ENCODE results near the gene FCN2.

The FCN2 gene

DNA sequence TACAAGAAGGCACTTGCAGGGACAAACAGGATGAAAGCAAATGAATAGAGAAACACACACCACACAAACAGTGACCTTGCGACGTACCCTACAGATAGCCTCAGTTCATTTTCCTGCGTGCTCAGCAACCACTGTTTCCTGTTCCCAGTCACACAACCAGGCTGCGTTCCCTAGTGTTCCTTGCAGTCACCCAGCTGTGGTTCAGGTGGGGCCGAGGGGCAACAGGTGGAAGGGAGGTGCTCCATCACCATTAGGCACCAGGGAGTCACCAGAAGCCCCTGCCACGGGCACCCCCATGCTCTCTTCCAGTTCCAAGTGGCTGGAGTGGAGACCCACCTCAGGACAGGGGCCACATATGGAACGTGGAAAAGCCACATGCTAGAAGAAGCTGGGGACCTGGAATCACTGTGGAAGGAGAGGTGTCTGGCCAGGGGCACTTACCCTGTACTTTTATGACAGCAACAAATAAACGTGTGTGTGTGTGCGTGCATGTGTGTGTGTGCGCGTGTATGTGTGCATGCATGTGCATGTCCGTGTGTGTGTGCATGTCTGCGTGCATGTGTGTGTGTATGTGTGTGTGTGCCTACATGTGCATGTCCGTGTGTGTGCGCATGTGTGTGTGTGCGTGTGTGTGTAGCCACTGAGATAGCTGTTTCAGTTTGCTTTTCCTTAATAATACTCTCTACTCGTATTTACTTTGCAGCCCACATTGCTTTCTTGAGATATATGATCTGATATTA is 18.8 kb upstream of the FCN2 start:
- H2AK5ac ChIP-seq (ENCODE audit: low read length): no peak overlapping the region
- no peak overlapping the region for H3K4me2 ChIP-seq (ENCODE audit: low read length)
- no peaks in the 10 kb centered on the region for H3K79me1 ChIP-seq (ENCODE audit: low read length)
- H3K4me3 ChIP-seq (ENCODE audit: low read depth, low read length): peak overlapping the region; percentile 38
- no peak overlapping the region for H3K14ac ChIP-seq (ENCODE audit: low read length)
- WGBS (ENCODE audit: extremely low coverage, insufficient coverage, insufficient read length): no CpG with 5 or more reads among the region's 17 CpGs
- no peak overlapping the region for H3K18ac ChIP-seq (ENCODE audit: low read length)
- no peak for DNase-seq
- no peaks in the 10 kb centered on the region for H3K4me1 ChIP-seq (ENCODE audit: control insufficient read depth in 1 of 2, insufficient read depth in 2 of 2, low read length in 2 of 2)
- H3K9ac ChIP-seq (ENCODE audit: low read length): no peak overlapping the region
- peaks cover 10% of the 10 kb centered on the region for H3K9me3 ChIP-seq (ENCODE audit: insufficient read depth, low read depth, low read length)
- H3K27ac ChIP-seq (ENCODE audit: low read depth, low read length): no peak overlapping the region
- H2AFZ ChIP-seq (ENCODE audit: insufficient read depth, low read length, poor library complexity): no peak overlapping the region
- H3K23ac ChIP-seq (ENCODE audit: low read length): no peak overlapping the region
- no peak overlapping the region for H4K12ac ChIP-seq (ENCODE audit: low read depth, low read length)
- H4K91ac ChIP-seq (ENCODE audit: low read depth, low read length): no peak overlapping the region
- no peak overlapping the region for H2BK12ac ChIP-seq (ENCODE audit: low read length)
- H2BK5ac ChIP-seq (ENCODE audit: low read depth, low read length, poor library complexity): no peak overlapping the region
- no peak overlapping the region for H2BK120ac ChIP-seq (ENCODE audit: insufficient read depth, low read length, poor library complexity)
- H4K8ac ChIP-seq (ENCODE audit: low read depth, low read length): no peak overlapping the region
- H3K36me3 ChIP-seq (ENCODE audit: control insufficient read depth in 1 of 2, insufficient read depth in 2 of 2, low read length in 2 of 2): no peaks in the 10 kb centered on the region
- H3K79me2 ChIP-seq (ENCODE audit: control insufficient read depth, insufficient read depth, low read length, poor library complexity): no peaks in the 10 kb centered on the region
- no peak overlapping the region for H3K4ac ChIP-seq (ENCODE audit: low read depth, low read length)
- H3K27me3 ChIP-seq (ENCODE audit: insufficient read depth, low read length): no peaks in the 10 kb centered on the region

GRCh38 chr9:134863306-134863902 is 17.2 kb upstream of the FCN2 start:
- H3K79me1 ChIP-seq (ENCODE audit: low read length): no peaks in the 10 kb centered on the region
- H3K36me3 ChIP-seq (ENCODE audit: control insufficient read depth in 1 of 2, insufficient read depth in 2 of 2, low read length in 2 of 2): no peaks in the 10 kb centered on the region
- H3K14ac ChIP-seq (ENCODE audit: low read length): no peak overlapping the region
- no peaks in the 10 kb centered on the region for H3K4me1 ChIP-seq (ENCODE audit: control insufficient read depth in 1 of 2, insufficient read depth in 2 of 2, low read length in 2 of 2)
- no peaks in the 10 kb centered on the region for H3K79me2 ChIP-seq (ENCODE audit: control insufficient read depth, insufficient read depth, low read length, poor library complexity)
- no peak overlapping the region for H3K4me2 ChIP-seq (ENCODE audit: low read length)
- H2AFZ ChIP-seq (ENCODE audit: insufficient read depth, low read length, poor library complexity): no peak overlapping the region
- no peak overlapping the region for H2BK12ac ChIP-seq (ENCODE audit: low read length)
- no peak overlapping the region for H3K4me3 ChIP-seq (ENCODE audit: low read depth, low read length)
- no peak for DNase-seq
- H2BK120ac ChIP-seq (ENCODE audit: insufficient read depth, low read length, poor library complexity): no peak overlapping the region
- H3K18ac ChIP-seq (ENCODE audit: low read length): no peak overlapping the region
- no peak overlapping the region for H4K91ac ChIP-seq (ENCODE audit: low read depth, low read length)
- H3K23ac ChIP-seq (ENCODE audit: low read length): no peak overlapping the region
- no peak overlapping the region for H3K27ac ChIP-seq (ENCODE audit: low read depth, low read length)
- H2AK5ac ChIP-seq (ENCODE audit: low read length): no peak overlapping the region
- H3K4ac ChIP-seq (ENCODE audit: low read depth, low read length): no peak overlapping the region
- no peak overlapping the region for H4K12ac ChIP-seq (ENCODE audit: low read depth, low read length)
- H3K9me3 ChIP-seq (ENCODE audit: insufficient read depth, low read depth, low read length): peaks cover 8% of the 10 kb centered on the region
- whole genome bisulfite sequencing (ENCODE audit: extremely low coverage, insufficient coverage, insufficient read length): no CpG with 5 or more reads among the region's 16 CpGs
- H3K9ac ChIP-seq (ENCODE audit: low read length): no peak overlapping the region
- no peaks in the 10 kb centered on the region for H3K27me3 ChIP-seq (ENCODE audit: insufficient read depth, low read length)
- H4K8ac ChIP-seq (ENCODE audit: low read depth, low read length): no peak overlapping the region
- no peak overlapping the region for H2BK5ac ChIP-seq (ENCODE audit: low read depth, low read length, poor library complexity)

DNA sequence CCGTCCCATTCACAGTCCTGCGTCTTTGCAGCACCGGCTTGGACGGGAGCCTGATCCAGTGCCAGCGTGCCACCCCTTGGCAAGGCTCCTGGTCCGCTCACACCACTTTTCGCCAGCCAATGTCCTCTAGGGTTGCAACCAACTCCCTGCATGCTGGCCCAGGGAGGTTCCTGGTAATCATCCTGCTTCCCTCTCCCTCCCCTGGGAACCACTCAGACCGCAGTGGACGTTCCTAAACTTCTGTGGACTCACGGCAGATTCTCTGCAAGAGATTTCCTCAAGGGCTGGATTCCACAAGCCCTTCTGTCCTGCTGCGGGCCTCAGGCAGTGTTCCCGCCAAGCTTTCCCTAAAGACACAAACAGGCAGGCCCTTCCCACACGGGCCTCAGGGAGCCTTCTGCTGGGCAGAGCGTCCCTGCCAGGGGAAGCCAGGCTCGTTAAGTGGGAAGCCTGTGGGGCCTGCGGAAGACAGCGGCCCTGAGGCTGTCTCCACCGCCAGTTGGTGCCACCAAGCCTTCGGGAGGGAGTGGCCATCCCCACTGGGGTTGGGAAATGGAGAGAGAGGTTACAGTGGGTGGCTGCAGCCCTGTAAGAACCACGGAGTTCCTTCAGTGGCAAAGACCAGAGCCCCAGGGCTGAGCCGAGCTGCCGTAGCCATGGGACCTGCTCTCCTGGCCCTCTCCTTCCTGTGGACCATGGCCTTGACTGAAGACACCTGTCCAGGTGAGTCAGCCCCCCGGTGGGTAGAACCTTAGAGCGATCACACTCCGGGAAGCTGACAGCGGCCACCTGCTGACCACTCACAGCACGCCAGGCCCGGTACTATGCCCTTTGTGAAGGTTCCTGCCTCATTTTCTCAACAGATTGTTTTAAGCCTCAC is 16.4 kb upstream of the FCN2 start:
- no CpG with 5 or more reads among the region's 28 CpGs for WGBS (ENCODE audit: extremely low coverage, insufficient coverage, insufficient read length)

DNA sequence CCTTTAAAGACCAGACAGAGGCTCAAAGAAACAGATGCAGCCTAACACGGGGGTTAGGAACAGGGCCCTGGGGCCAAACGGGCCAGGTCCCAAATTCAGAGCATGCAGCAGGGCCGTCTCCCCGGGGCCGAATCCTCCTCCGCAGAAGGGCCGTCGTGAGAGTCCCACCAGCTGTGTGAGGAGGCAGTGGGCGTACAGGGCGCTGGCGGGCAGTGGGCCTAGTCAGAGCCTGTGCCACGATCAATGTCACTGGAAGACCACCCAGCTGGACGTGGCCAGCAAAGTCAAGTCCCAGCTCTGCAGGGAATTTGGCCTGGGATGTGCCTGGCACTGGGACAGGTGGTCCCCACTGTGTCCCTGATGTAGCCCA is 15.8 kb upstream of the FCN2 start:
- no CpG with 5 or more reads among the region's 13 CpGs for WGBS (ENCODE audit: extremely low coverage, insufficient coverage, insufficient read length)
- no peak for DNase-seq
- H2BK120ac ChIP-seq (ENCODE audit: insufficient read depth, low read length, poor library complexity): no peak overlapping the region

More for the DNA sequence above, 16.4 kb upstream of the FCN2 start:
- H3K27me3 ChIP-seq (ENCODE audit: insufficient read depth, low read length): no peaks in the 10 kb centered on the region
- no peaks in the 10 kb centered on the region for H3K79me2 ChIP-seq (ENCODE audit: control insufficient read depth, insufficient read depth, low read length, poor library complexity)
- H3K14ac ChIP-seq (ENCODE audit: low read length): no peak overlapping the region
- no peak overlapping the region for H3K4me2 ChIP-seq (ENCODE audit: low read length)
- H3K4me1 ChIP-seq (ENCODE audit: control insufficient read depth in 1 of 2, insufficient read depth in 2 of 2, low read length in 2 of 2): no peaks in the 10 kb centered on the region
- H3K9ac ChIP-seq (ENCODE audit: low read length): no peak overlapping the region
- no peak overlapping the region for H3K18ac ChIP-seq (ENCODE audit: low read length)
- H2BK12ac ChIP-seq (ENCODE audit: low read length): no peak overlapping the region
- H2AFZ ChIP-seq (ENCODE audit: insufficient read depth, low read length, poor library complexity): no peak overlapping the region
- H3K4ac ChIP-seq (ENCODE audit: low read depth, low read length): no peak overlapping the region
- H2AK5ac ChIP-seq (ENCODE audit: low read length): no peak overlapping the region
- H3K9me3 ChIP-seq (ENCODE audit: insufficient read depth, low read depth, low read length): peaks cover 9% of the 10 kb centered on the region
- DNase-seq: no peak
- no peak overlapping the region for H2BK120ac ChIP-seq (ENCODE audit: insufficient read depth, low read length, poor library complexity)
- H3K4me3 ChIP-seq (ENCODE audit: low read depth, low read length): no peak overlapping the region
- no peaks in the 10 kb centered on the region for H3K79me1 ChIP-seq (ENCODE audit: low read length)
- H3K27ac ChIP-seq (ENCODE audit: low read depth, low read length): no peak overlapping the region
- H3K36me3 ChIP-seq (ENCODE audit: control insufficient read depth in 1 of 2, insufficient read depth in 2 of 2, low read length in 2 of 2): no peaks in the 10 kb centered on the region
- H4K12ac ChIP-seq (ENCODE audit: low read depth, low read length): no peak overlapping the region
- no peak overlapping the region for H3K23ac ChIP-seq (ENCODE audit: low read length)
- no peak overlapping the region for H4K91ac ChIP-seq (ENCODE audit: low read depth, low read length)
- no peak overlapping the region for H2BK5ac ChIP-seq (ENCODE audit: low read depth, low read length, poor library complexity)
- no peak overlapping the region for H4K8ac ChIP-seq (ENCODE audit: low read depth, low read length)

More for the DNA sequence above, 15.8 kb upstream of the FCN2 start:
- H3K23ac ChIP-seq (ENCODE audit: low read length): no peak overlapping the region
- H2BK5ac ChIP-seq (ENCODE audit: low read depth, low read length, poor library complexity): no peak overlapping the region
- no peak overlapping the region for H2AK5ac ChIP-seq (ENCODE audit: low read length)
- no peak overlapping the region for H3K18ac ChIP-seq (ENCODE audit: low read length)
- no peak overlapping the region for H2AFZ ChIP-seq (ENCODE audit: insufficient read depth, low read length, poor library complexity)
- no peak overlapping the region for H3K4me3 ChIP-seq (ENCODE audit: low read depth, low read length)
- H3K79me2 ChIP-seq (ENCODE audit: control insufficient read depth, insufficient read depth, low read length, poor library complexity): no peaks in the 10 kb centered on the region
- H2BK12ac ChIP-seq (ENCODE audit: low read length): no peak overlapping the region
- no peak overlapping the region for H3K4ac ChIP-seq (ENCODE audit: low read depth, low read length)
- H4K91ac ChIP-seq (ENCODE audit: low read depth, low read length): no peak overlapping the region
- no peak overlapping the region for H3K9ac ChIP-seq (ENCODE audit: low read length)
- H3K14ac ChIP-seq (ENCODE audit: low read length): no peak overlapping the region
- H3K9me3 ChIP-seq (ENCODE audit: insufficient read depth, low read depth, low read length): peaks cover 9% of the 10 kb centered on the region
- H3K27me3 ChIP-seq (ENCODE audit: insufficient read depth, low read length): no peaks in the 10 kb centered on the region
- no peak overlapping the region for H3K27ac ChIP-seq (ENCODE audit: low read depth, low read length)
- no peaks in the 10 kb centered on the region for H3K79me1 ChIP-seq (ENCODE audit: low read length)
- no peaks in the 10 kb centered on the region for H3K36me3 ChIP-seq (ENCODE audit: control insufficient read depth in 1 of 2, insufficient read depth in 2 of 2, low read length in 2 of 2)
- H4K8ac ChIP-seq (ENCODE audit: low read depth, low read length): no peak overlapping the region
- H3K4me2 ChIP-seq (ENCODE audit: low read length): no peak overlapping the region
- no peaks in the 10 kb centered on the region for H3K4me1 ChIP-seq (ENCODE audit: control insufficient read depth in 1 of 2, insufficient read depth in 2 of 2, low read length in 2 of 2)
- H4K12ac ChIP-seq (ENCODE audit: low read depth, low read length): no peak overlapping the region
